ENCODE results near the gene SPATA9. TPM values are rescaled to one million over a fixed set of nuclear protein-coding genes. Genes with fewer than 3 reads are reported as not detected.

Gene SPATA9
- total and polyA plus RNA-seq, 9 of the 15 experiments (the other 6 are each of a cell fraction or from before 2014, with no cell fraction given), result 0.16 to 5.5 (median 0.39) TPM; not detected in 3

GRCh38 chr5:95729115-95730010 lies 46.6 kb upstream of the SPATA9 start (continued):
- TF ChIP-seq, protein P1, sequence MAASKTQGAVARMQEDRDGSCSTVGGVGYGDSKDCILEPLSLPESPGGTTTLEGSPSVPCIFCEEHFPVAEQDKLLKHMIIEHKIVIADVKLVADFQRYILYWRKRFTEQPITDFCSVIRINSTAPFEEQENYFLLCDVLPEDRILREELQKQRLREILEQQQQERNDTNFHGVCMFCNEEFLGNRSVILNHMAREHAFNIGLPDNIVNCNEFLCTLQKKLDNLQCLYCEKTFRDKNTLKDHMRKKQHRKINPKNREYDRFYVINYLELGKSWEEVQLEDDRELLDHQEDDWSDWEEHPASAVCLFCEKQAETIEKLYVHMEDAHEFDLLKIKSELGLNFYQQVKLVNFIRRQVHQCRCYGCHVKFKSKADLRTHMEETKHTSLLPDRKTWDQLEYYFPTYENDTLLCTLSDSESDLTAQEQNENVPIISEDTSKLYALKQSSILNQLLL (CRISPR knock-in tag; IDR thresholded peaks at IDR 0.05; ENCODE audit: borderline replicate concordance), result no peak
- TF ChIP-seq TSC22D4 (tag; IDR thresholded peaks at IDR 0.05) (no peak), NCOA6 (IDR thresholded peaks at IDR 0.05) (0 out of 2 replicates have a peak, but pooled peaks have one; percentile 7), PML (IDR thresholded peaks at IDR 0.05; ENCODE audit: low read length) (peak; percentile 95), PURB (CRISPR knock-in tag; IDR thresholded peaks at IDR 0.05; ENCODE audit: low read depth) (no peak), ZNF79 (CRISPR knock-in tag; IDR thresholded peaks at IDR 0.05; ENCODE audit: low read depth) (no peak), MEIS2 (IDR thresholded peaks at IDR 0.05; ENCODE audit: partially characterized antibody) (no peak), FOSL1 (tag; conservative IDR thresholded peaks at IDR 0.05) (0 out of 2 replicates have a peak, but pooled peaks have one; percentile 8), RBM34 (IDR thresholded peaks at IDR 0.05; ENCODE audit: borderline replicate concordance, insufficient read depth, low read length) (no peak), MECOM (CRISPR knock-in tag; IDR thresholded peaks at IDR 0.05) (0 out of 2 replicates have a peak, but pooled peaks have one; percentile 37), HMBOX1 (IDR thresholded peaks at IDR 0.05) (peak; percentile 61), ATF4 (CRISPR knock-in tag; IDR thresholded peaks at IDR 0.05) (peak; percentile 21; the same call in 1 of the 2 replicates), CBX3 (IDR thresholded peaks at IDR 0.05; ENCODE audit: borderline replicate concordance in 1 of 2, low read length in 2 of 2) (no peak), TCFL5 (CRISPR knock-in tag; conservative IDR thresholded peaks at IDR 0.05) (no peak), ZBTB7A (IDR thresholded peaks at IDR 0.05; ENCODE audit: borderline replicate concordance, control insufficient read depth, low read depth, low read length) (no peak), MCM3 (IDR thresholded peaks at IDR 0.05) (no peak), TEAD4 (IDR thresholded peaks at IDR 0.05; ENCODE audit: low read length) (peak; percentile 45), TEAD4 (CRISPR knock-in tag; IDR thresholded peaks at IDR 0.05; ENCODE audit: borderline replicate concordance) (no peak), HNRNPLL (IDR thresholded peaks at IDR 0.05; ENCODE audit: low read depth, low read length, poor library complexity, severe bottlenecking) (peak; percentile 38), SNRNP70 (optimal IDR thresholded peaks at IDR 0.05; ENCODE audit: low read depth, low read length) (no peak), MTA3 (IDR thresholded peaks at IDR 0.05; ENCODE audit: borderline replicate concordance) (peak; percentile 34), SRF (CRISPR knock-in tag; IDR thresholded peaks at IDR 0.05) (no peak; a peak in 1 of 4 replicates), NR3C1 (CRISPR knock-in tag; IDR thresholded peaks at IDR 0.05) (no peak), ZNF224 (CRISPR knock-in tag; IDR thresholded peaks at IDR 0.05) (no peak)
- TF ChIP-seq, protein P2, sequence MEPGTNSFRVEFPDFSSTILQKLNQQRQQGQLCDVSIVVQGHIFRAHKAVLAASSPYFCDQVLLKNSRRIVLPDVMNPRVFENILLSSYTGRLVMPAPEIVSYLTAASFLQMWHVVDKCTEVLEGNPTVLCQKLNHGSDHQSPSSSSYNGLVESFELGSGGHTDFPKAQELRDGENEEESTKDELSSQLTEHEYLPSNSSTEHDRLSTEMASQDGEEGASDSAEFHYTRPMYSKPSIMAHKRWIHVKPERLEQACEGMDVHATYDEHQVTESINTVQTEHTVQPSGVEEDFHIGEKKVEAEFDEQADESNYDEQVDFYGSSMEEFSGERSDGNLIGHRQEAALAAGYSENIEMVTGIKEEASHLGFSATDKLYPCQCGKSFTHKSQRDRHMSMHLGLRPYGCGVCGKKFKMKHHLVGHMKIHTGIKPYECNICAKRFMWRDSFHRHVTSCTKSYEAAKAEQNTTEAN (CRISPR knock-in tag; IDR thresholded peaks at IDR 0.05), result no peak
